Neutrophil (primary cell): ENCODE measurements around the gene P2RY2.

Experiments
- H3K27ac ChIP-seq: fragments of 200-600 bp; sonication (generic); 2 replicates; pipeline ENCODE4 v1.5.1; 2016; ENCODE audit warnings: mild to moderate bottlenecking, moderate library complexity
- H3K27me3 ChIP-seq: fragments of 200-600 bp; sonication (generic); 2 replicates; pipeline ENCODE4 v1.6.0; 2016; ENCODE audit warnings: mild to moderate bottlenecking
- H3K36me3 ChIP-seq: fragments of 200-600 bp; sonication (generic); 2 replicates; pipeline ENCODE4 v1.5.1; 2017
- H3K4me1 ChIP-seq, 2 experiments: fragments of 200-600 bp in 1 of 2; sonication (generic) in 1 of 2; 1 replicate in 1 of 2; 2 replicates in 1 of 2; pipeline versions ENCODE4 v1.5.1 to v1.6.1; 2013 to 2016; ENCODE audit warnings: low read depth in 1 of 2, low read length in 1 of 2, mild to moderate bottlenecking in 1 of 2, moderate library complexity in 1 of 2; ENCODE audit not compliant: control insufficient read depth in 1 of 2, insufficient read depth in 1 of 2
- H3K4me3 ChIP-seq, 2 experiments: fragments of 200-600 bp in 1 of 2; sonication (generic) in 1 of 2; 1 replicate in 1 of 2; 2 replicates in 1 of 2; pipeline ENCODE4 v1.5.1; 2013 to 2016; ENCODE audit warnings: low read depth in 1 of 2, low read length in 1 of 2, mild to moderate bottlenecking in 1 of 2, moderate library complexity in 1 of 2
- H3K9me3 ChIP-seq: fragments of 200-600 bp; sonication (generic); 2 replicates; pipeline ENCODE4 v1.5.1; 2016
- TF ChIP-seq, protein P1 (sequence below): fragments of 200-600 bp; sonication (generic); IDR thresholded peaks from 2 replicates; pipeline ENCODE4 v1.5.1; 2016; ENCODE audit warnings: antibody characterized with exemption

The P2RY2 gene

DNA sequence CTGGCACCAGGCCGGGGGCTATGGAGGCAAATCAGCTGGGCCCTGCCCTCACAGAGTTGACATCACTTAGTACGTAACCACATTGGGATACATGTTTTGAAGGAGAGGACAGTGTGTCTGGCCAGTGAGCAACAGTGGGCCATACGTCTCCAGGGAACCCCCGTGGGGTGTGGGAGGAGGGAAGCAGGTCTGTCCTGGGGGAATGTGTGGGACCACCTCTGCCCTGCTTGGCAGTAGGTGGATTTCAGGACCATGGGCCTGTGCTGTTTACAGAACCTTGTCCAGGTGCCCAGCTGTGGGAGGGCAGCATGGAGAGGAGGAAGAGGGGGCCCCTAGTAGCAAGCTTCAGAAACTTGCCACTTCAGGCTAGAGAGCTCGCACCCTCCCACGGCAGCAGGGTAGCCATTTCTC, 21.0 kb downstream of the P2RY2 start:
- H3K36me3 ChIP-seq: peaks cover 42% of the 10 kb centered on the region
- H3K4me3 ChIP-seq: no peak overlapping the region
- H3K4me1 ChIP-seq: peaks cover 2 to 8% of the 10 kb centered on the region in 2 experiments
- H3K27ac ChIP-seq: no peak overlapping the region
- H3K27me3 ChIP-seq: no peaks in the 10 kb centered on the region
- TF ChIP-seq, protein P1, sequence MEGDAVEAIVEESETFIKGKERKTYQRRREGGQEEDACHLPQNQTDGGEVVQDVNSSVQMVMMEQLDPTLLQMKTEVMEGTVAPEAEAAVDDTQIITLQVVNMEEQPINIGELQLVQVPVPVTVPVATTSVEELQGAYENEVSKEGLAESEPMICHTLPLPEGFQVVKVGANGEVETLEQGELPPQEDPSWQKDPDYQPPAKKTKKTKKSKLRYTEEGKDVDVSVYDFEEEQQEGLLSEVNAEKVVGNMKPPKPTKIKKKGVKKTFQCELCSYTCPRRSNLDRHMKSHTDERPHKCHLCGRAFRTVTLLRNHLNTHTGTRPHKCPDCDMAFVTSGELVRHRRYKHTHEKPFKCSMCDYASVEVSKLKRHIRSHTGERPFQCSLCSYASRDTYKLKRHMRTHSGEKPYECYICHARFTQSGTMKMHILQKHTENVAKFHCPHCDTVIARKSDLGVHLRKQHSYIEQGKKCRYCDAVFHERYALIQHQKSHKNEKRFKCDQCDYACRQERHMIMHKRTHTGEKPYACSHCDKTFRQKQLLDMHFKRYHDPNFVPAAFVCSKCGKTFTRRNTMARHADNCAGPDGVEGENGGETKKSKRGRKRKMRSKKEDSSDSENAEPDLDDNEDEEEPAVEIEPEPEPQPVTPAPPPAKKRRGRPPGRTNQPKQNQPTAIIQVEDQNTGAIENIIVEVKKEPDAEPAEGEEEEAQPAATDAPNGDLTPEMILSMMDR: no peak
- no peaks in the 10 kb centered on the region for H3K9me3 ChIP-seq

DNA sequence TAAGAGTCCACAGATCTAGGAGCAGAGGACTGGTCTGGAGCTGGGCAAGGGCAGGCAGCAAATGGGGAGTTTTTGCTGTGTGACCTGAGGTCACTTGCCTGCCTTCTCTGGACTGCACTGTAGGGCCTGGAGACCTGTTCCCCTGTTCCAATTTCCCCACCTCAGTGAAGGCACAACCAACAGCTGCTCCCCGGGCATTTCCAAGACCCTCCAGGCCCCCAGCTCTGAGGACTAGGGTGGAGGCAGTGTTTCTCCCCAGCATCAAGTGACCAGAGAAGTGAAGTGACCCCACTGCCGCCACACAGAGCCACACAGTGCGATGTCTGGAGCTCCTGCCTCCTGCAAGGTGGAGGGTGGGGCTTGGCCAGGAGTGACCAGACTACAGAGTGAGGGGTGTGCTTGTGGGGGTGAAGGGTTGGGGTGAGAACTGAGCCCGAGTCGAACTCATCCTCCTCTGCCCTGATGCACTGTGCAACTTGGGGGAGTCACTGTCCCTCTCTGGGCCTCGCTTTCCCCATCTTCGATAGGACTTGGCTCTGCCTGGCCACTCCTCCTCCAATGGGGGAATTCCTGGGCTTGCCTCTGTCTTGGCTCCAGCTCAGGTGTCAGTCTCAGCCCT, 21.6 kb downstream of the P2RY2 start:
- Histone ChIP-seq H3K36me3 (peaks cover 36% of the 10 kb centered on the region), H3K27ac (no peak overlapping the region), H3K4me3 (no peak overlapping the region), H3K27me3 (no peaks in the 10 kb centered on the region), H3K9me3 (no peaks in the 10 kb centered on the region), H3K4me1 (peaks cover 2 to 8% of the 10 kb centered on the region in 2 experiments)
- TF ChIP-seq, protein P1: no peak

DNA sequence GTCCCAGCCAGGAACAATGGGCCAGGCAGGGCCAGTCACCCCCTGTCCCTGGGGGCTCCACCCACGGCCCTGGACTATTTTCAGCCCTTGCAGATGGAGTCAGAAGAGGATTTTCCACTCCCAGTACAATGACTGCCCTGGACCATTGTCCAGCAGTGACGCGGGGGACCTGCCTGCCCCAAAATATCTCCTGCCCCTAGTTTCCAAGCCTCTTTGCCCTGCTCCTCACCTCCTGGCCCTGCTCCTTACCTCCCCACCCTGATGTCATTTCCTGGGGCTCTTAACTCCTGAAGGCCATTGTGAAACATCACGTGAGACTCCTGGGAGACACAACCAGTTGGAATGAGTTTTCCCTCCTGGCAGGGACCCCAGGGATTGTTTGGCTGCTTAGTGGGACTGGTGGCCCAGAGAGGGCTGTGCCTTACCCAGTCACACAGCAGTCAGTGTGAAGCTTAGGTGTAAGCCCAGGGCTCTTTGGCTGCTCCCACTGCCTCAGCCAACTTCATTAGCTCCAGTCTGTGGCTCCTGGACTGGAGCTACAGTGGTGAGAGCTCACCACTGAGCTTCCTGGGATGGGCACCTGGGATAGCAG, 22.2 kb downstream of the P2RY2 start:
- no peak overlapping the region for H3K27ac ChIP-seq
- H3K4me3 ChIP-seq: no peak overlapping the region
- peaks cover 2 to 8% of the 10 kb centered on the region in 2 experiments for H3K4me1 ChIP-seq
- no peaks in the 10 kb centered on the region for H3K27me3 ChIP-seq
- H3K9me3 ChIP-seq: no peaks in the 10 kb centered on the region
- TF ChIP-seq, protein P1: no peak
- H3K36me3 ChIP-seq: peaks cover 30% of the 10 kb centered on the region

DNA sequence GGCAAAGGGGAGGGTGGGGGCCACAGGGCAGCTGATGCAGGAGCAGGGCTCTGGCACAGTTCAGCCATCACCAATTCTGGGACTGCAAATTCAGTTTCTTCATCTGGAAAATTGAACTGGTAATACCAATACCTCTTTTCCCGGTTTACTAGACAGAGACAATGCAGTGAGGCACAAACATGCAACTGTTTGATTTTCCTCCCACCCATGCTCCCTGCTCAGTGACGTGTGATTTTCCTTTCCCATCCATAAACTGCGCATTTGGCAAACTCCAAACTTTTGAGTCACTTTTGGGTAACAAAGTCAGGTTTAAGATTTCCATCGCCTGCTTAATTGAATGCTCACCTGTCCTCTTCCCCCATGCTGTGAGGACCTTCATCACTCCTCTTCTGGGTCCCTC, 23.2 kb downstream of the P2RY2 start:
- Histone ChIP-seq H3K27ac (no peak overlapping the region), H3K4me3 (no peak overlapping the region), H3K9me3 (no peaks in the 10 kb centered on the region), H3K36me3 (peaks cover 21% of the 10 kb centered on the region), H3K4me1 (peaks cover 2 to 8% of the 10 kb centered on the region in 2 experiments), H3K27me3 (no peaks in the 10 kb centered on the region)
- TF ChIP-seq, protein P1: no peak

DNA sequence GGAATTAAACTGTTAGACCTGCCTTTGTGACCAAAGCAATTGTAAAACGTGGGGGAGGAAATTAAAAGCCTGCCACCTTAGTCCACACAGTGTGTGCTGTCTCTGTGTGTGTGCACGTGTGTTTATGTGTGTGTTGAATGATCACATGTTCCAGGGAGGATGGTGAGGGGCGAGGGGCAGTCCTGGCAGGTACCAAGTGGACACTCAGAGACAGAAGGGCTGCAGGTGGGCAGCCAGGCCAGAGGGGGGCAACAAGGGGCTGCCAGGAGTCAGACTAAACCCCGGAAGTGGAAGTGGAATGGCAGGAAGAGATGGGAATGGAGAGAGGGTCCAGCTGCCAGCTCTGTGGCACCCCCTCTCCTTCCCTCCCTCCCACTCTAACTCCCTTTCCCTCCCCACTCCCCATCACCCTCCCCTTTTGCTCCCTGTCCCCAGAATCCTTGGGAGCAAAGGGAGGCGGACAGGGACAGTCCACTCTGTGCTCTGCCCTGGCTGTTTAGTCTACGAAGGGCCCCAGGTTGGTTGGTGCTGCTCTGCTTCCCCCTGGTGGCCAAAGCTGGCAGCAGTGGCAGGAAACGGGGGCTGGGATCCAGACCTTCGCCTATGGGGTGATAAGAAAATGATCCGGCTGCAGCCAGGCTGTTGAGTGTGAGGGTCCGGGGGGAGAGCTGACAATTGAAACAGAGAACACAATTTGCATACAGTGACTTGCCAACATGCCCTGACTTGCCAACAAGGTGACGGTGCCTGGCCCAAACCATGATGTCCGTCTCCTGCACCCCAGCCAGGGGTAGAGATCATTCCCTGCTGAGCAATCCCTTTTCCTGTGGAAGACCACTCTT, 24.4 kb downstream of the P2RY2 start:
- H3K27me3 ChIP-seq: no peaks in the 10 kb centered on the region
- peak overlapping the region; percentile 15 for H3K27ac ChIP-seq
- TF ChIP-seq, protein P1: peak; percentile 94
- H3K9me3 ChIP-seq: no peaks in the 10 kb centered on the region
- peaks cover 2 to 8% of the 10 kb centered on the region in 2 experiments for H3K4me1 ChIP-seq
- H3K4me3 ChIP-seq: no peak overlapping the region
- peaks cover 25% of the 10 kb centered on the region for H3K36me3 ChIP-seq
